PC-9 (cell line): ENCODE measurements around the gene TLE3.

Source experiments
- CTCF ChIP-seq: fragments of 200-600 bp; sonication (generic); conservative IDR thresholded peaks from 2 replicates; pipeline ENCODE4 v1.6.1; 2017; ENCODE audit warnings: mixed run types, antibody characterized with exemption, mild to moderate bottlenecking, moderate library complexity
- EZH2 ChIP-seq: fragments of 200-600 bp; sonication (generic); IDR thresholded peaks from 2 replicates; pipeline ENCODE4 v1.8.0; 2017; ENCODE audit warnings: antibody characterized with exemption, low read depth

GRCh38 chr15:70033109-70033508, 64.6 kb downstream of the TLE3 start:
- TF ChIP-seq CTCF (no peak), EZH2 (no peak)
